NOMO-1 (cell line): Measurements from ENCODE around the gene YLPM1.
A peak's percentile ranks its signal among the peaks of the same experiment; 100 is the strongest.

Experiments used
- DNase-seq, 2 experiments: peaks; one replicate each; lab custom pipeline; 2025; ENCODE audit not compliant: unreplicated experiment in 2 of 2; lab: John Stamatoyannopoulos, UW

The YLPM1 gene

DNA sequence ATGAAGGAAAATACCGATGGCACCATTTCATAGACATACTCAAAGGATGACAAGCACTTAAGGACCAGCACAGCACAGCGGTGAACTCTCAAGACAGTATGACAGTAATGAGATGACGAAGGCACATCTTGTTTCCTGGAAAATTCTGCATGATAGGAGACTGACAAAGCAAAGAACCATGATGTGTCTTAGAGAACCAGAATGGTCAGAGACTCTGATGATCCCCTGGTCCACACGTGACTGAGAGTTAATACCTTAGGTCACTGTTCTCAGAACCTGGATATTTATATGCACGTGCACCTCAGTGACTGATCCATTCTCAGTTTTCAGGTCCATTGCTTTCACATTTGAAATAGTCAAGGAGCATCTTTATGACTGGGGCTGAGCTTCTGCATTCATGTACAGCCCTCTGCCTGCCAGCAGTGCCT lies 77.5 kb downstream of the YLPM1 start:
- no peak for DNase-seq

DNA sequence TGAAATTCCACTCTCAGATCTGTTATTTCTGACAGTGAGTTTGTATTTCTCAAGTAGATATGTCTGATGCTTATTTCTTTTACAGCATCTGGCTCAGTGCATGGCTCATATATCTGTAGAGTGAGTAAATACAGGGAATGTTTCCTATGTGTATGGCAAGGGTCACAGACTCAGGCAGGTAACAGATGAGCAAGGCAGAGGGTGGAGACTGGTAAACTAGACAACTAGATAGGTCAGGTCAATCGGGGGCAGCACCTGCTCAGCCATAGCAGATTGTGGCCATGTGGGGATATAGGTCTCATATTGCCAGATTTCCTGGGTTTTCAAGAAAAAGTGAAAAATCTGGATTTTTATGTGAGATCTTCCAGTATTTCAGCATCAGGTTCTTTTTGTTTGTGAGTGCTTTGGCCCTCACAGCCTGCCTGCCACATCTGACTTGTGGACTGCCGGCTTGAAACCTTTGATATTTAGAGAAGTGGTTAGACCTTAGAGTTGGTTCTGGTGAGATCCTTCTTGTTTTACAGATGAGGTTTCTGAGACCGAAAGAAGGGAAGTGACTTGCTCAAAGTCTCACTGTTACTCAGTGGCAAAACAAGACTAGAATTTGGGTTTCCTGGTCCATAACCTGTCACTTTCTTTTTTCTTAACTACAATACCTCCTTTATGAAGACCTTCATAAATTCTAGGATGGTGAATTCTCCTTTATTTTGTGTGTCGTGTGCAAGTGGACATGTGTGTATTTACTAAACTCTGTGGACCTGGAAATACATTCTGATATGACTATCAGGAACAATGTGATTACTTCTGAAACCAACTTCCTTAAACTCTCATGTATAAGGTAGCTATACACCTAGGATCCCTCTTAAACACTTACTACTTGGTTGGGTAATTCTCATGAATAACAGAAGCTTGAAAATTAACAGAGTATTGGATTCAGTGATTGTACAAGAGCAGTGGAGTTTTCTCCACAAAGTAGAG lies 78.4 kb downstream of the YLPM1 start:
- DNase-seq = peak; percentile 63 to 82

DNA sequence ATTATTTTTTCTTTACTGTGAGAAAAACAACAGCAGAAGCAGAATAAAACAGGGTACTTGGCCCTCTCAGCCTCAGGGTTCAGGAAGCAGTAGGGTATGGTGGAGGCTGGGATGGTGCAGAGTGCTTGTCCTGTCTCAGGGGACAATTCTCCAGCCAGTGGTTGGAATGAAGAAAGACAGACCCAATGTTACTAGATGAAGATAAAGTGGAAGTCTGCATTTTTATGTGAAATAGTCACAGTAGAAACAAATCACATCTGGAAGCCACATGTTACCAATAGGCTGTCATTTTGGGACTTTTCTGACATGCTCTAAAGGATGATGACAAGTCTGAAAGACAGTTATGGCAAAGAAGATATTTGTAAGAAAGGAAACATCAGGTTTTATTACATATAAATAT lies 80.5 kb downstream of the YLPM1 start:
- no peak for DNase-seq

DNA sequence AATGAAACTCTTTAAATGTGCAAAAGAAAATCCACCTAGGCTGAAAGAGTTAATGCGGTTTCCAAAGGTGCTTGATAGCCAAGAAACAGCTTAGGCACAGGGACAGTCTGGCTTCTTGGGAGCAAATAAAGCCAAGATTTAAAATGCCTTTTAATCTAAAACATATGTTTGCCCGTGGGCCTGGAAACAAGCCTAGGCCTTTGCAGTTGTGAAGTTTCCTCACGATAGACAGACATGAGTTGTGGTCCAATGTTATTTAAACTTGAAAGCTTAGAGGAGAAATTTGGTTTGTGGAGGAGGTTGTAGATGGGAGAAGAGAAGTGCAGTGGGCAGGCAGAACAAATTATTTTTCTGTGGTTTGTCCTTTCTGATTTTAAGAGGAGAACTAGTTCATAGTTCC lies 83.1 kb downstream of the YLPM1 start:
- no peak for DNase-seq

DNA sequence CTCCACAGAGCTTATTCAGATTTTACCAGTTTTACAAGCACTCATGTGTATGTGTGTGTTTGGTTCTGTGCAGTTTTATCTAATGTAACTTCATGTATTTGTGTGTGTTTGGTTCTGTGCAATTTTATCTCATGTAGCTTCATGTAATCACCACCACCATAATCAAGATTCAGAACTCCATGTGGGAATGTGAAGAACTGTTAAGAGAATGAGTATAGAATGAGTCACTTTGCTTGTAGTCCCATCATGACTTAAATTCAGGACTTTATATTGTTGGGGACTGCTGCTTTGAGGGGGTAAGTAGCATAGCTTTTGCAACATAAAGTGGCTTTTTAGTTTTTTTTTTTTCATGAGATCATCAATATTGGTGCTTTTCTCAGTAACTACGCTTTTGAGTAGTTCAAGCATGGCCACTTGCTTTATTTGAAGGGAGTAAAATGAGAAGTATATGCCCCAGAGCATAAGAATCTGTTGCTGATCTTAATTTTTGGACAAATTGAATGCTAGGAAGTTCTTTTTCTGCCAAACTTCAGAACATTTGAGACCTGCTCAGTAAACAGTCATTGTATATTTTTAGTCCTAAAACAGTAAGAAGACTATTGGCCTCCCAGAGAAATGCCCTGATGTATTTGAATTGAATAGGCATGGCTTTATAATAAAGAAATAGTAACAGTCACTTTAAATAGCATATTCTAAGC lies 84.0 kb downstream of the YLPM1 start:
- no peak for DNase-seq

DNA sequence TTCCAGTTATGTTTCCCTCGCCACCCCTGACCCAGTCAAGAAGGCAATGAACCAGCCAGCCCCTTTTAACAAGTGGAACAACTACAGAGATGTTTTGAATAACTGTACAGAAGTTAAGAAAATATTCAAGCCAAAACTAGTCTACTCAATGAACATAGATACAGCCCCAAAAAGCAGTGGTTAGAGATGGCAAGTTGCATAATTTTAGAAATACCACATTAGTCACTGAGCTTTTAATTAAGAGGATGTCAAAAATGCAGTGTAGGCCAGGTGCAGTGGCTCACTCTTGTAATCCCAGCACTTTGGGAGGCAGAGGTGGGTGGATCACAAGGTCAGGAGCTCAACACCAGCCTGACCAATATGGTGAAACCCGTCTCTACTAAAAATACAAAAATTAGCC lies 85.7 kb downstream of the YLPM1 start:
- peak in 1 of 2 experiments; percentile 26 for DNase-seq

DNA sequence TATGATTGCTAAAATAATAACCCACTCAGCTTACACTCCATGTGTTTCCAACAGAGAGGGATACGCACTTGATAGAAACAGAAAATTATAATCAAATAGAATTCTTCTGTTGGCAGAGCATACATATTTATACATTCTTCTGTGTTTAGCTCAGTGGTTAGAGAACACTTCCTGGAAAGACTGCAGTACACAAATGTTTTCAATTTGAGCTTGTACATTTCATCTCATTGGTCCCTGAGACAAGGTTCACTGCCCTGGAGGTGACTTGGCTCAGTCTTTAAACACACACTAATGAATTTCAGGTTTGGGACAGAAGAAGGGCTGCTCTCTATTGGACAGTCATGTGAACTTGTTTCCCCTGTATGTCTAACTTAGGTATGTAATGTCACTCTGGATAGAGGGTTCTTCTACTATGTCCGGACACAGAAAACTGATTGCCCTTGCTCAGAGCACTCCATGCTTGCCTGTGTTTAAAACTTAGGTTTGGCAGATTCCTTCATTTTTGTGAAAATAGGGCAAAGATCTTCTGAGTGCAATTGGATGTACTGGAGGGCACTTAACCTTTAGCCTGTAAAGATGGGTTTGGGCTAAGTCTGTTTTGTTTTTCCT lies 89.9 kb downstream of the YLPM1 start:
- DNase-seq = no peak

DNA sequence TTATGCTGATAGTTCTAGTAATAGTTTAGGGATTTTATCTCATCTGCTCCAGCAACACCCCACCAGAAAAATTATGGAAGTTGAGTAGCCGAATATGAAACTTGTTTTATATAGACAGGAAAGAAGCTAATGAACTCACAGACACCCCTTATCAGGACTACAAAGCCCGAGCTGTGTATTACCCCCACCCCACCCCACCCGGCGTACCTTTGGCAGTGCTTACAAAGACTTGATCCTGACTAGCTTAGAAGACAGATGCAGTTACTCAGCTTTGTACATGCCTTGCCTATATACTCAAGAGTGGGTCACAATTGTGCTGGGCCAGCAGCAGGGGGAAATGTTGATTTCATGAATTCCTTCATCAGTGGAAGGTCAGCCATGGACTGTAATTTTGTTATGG lies 90.5 kb downstream of the YLPM1 start:
- no peak for DNase-seq

DNA sequence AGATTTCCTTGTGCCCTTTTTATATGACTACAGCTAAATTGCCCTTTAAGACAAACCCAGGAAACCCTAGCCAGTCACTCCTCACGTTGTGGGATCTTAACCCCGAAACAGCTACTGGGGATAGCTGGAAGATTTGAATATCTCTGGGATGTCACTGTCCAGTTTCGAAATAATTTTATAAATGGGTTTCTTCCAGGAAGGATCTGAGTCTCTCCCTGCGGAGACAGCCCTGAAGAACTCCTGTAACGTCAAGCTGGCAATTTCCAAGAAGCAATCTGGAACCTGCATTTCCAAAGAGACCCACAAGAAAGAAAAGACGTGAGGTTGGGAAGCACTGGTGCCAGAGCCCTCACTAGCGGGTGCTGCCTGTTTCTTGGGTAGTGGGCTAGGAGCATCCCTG lies 91.9 kb downstream of the YLPM1 start:
- DNase-seq = no peak

DNA sequence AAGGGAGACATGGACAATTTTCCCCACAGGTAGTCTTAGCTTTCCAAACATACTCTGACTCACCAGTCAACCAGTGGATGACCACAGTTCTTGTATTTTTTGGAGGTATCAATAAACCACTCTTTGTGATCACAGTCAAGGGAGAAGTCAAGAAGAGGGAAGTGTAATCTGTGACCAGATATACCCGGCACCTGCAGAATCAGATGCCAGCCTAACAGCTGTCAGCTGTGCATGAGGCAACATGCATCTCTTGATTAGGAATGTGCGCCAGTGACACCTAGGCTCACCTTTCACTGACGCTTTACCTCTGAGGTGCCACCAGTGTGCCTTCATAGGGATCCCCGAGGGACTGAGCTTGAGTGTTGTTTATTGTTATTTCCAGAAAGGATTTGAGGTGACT lies 92.8 kb downstream of the YLPM1 start:
- peak in 1 of 2 experiments; percentile 34 for DNase-seq

DNA sequence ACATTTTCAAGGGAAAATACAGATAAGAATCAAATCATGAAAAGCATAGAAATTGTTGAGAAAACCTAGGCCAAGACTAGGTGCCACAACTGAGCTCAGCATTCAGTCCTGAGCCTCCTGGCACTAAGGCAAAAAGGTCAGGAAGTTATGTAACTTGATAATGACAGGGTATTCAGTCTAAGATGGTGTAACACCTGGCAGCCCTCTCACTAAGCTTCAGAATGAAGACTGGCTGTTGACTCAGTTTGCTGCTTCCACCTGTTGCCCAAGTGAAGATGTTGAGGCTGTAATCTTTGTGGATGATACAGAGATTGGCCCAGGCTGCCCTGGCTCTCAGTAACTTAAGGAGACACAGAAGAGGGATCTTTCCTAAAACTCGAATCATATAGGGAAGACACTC lies 93.2 kb downstream of the YLPM1 start:
- peak; percentile 50 to 64 for DNase-seq

DNA sequence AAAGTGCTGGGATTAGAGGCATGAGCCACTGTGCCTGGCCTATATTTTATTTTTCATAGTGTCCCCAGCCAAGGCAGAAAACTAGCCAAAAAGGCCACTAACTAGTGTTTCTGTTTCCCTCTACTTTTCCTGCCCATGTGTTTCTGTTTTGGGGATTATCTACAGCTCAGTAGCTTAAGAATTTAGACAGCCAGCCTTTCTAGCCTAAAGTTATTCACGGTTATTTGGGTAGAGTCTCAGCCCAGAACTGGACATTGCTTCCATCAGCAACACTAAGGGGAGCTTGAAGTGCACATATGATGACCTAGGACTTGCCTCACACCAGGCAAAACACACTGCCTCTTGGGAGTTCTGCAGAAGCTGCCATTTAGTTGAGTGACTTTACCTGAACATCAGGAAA lies 94.9 kb downstream of the YLPM1 start:
- no peak for DNase-seq

DNA sequence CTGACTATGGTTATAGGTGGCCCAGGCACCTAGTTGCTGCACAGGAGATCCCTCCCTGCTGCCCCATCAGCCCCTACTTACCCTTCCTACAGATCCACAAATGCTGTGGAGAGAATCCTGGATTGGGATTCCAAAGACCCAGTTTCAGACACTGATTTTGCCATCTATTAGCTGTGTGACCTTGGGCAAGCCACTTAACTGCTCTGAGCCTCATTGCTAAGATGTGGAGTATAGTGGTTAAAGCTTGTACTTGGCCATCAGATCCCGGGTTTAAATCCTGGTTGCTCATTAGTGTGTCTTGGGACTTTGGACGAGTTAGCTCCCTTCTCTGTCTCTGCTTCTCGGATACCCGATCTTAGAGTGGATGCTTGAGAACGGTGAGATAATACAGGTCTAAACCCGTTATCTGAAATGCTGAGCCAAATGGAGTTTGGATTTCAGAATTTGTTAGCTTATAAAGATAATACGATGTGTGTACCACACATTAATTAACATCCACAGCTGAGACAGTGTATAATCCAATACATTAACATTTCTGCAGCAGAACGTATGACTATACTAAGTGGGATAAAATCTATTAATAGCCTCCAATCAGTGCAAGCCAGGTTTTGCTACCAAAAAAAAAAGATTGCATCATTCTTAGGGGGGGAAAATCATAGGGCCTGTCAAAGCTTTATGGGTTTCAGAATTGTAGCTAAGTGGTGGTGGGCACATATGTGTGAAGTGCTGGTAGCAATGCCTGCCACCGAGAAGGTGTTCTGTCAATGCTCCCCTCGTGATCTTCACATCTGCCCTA lies 96.8 kb downstream of the YLPM1 start:
- DNase-seq = no peak

DNA sequence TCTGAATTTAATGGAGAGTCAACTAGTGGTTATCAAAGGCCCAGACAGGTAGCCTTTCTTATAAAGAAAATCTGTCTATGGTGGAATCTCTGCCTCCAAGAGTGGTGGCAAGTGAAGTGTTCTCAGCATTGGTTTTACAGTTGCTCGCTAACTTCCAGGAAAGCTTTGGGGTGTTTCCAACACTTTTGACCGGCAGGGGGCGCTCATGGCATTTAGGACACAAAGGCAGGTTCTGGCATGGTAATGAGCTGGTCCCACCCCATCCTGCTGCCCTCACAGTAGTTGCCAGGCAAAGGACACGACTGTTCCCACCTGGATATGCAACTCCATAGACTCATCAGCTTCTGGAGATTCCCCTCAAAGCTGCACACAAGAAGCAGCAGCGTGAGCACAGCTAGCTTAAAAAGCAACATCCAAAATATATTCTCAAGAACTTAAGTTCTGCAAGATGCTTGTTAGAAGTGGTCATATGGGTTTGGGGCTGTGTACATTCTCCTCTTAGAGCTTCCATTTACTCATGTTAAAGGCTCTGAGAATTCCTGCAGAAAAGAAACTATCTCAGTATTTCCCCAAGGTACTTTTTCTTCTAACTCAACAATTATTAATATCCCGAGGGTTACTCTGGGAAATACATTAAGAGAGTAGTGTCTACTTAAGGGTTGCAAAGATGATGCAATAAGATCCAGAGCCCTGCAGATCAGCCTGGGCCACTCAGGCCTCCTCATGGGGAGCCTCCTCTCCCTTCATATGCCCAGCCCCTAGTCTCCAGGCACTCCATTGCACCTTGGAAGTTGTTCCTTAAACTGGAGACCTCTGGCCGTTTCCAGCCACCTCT lies 98.0 kb downstream of the YLPM1 start:
- peak; percentile 46 to 65 for DNase-seq

DNA sequence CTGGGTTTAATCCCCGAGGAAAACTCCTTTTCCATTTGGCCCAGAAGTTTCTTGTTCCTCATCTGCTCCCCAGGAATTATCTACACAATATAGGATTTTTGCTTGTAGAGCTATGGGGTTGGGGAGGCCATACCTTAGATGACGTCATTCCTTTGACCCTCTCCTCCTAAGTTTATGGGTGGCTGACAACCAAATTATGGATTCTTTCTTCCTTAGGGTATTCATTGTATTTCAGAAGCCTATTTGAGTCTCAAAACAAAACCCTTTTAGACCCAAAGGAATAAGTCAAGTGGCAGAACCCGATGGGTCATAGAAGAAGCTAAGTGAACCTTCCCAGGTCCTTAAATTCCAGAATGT lies 98.6 kb downstream of the YLPM1 start:
- DNase-seq = no peak

DNA sequence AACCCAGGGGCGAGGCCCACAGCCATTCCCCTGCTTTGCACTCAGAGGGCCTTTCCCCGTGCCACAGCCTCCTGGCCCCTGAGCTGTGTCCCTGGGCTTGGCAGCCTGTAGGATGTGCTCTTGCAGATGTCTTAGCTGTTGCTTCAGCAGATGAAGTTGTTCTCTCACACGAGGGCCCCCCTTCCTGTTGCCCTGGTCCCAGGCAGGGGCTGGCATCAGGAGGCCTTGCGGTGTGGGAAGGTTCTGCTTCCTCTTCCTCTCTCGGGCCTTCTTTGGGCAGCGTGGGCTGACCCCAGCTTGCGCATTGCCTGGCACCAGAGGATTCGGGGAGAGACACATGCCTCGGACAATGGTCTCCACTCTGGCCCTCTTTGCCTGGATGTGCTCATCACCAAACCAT lies 100.2 kb downstream of the YLPM1 start:
- peak; percentile 23 to 33 for DNase-seq

DNA sequence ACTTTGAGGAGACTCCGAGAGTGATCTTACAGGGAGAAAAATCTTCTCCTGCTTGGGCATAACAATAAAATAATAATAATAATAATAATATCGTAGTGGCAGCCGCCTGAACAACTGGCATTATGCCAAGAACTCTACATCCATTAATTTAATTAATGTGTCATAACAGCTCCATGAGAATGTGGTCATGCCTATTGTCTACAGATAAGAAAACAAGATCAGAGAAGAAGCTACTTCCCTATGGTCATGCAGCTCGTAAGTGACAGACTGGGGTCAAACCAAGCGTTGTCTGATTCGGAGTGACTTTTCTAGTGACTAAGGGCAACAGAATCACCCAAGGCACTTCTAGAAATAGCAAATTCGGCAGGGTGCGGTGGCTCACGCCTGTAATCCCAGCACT lies 101.1 kb downstream of the YLPM1 start:
- DNase-seq = no peak

DNA sequence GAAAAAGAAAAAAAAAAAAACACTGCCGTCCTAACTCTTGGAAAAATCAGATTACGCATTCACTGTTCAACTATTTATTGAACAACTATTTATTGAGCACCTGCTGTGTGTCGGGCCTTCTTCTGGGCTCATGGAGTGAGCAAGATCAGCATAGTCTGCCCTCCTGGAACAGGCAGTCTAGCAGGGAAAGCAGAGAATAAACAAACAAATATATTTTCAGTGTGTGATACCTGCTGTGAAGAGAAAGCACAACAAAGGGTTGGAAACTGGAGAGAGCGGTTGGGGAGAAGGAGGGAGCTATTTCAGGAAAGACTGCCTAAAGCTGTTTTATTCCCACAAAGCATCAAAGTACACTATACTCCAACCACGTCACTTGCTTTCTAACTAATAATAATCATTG lies 102.0 kb downstream of the YLPM1 start:
- no peak for DNase-seq

DNA sequence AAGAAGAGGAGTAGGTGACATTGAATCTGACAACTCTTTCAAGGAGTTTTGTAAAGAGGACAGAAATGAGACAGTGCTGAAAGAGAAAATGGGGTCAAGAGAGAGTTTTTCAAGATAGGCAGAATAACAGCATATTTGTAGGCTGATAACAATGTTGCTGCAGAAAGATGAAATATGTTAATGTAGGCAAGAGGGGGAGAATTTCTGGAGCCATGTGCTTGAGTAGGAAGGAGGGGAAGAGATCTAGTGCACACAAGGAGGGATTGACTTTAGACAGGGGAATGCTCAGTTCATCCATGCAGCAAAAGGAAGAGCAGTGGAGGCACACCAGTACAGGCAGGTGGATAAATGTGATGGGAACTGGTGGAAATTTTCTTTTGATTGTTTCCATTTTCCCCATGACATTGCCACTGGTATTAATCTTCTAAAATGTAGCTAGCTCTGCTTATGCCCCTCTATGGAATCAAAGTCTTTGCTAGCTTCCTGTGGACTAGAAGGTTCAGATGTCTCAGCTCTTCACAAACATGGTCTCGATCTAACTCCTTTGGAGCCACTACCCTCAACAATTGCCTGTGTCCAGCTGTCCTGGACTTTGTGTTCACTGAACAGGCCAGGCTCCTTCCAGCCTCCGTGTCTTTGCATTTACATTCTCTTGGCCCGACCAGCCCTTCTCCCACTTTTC lies 103.7 kb downstream of the YLPM1 start:
- no peak for DNase-seq
